Peyer's patch (tissue), 4 donors: ENCODE measurements around the gene PLA2G4A.

Experiments
- CTCF ChIP-seq, 6 experiments: fragments of 450-650 bp in 4 of 6; fragments of 200-600 bp in 2 of 6; sonication (generic) in 1 of 6; IDR thresholded peaks; one replicate each; pipeline ENCODE4 v1.5.1; 2017 to 2019; ENCODE audit warnings: antibody characterized with exemption in 6 of 6, mild to moderate bottlenecking in 3 of 6, moderate library complexity in 1 of 6
- POLR2A ChIP-seq, 2 donors: fragments of 450-650 bp; IDR thresholded peaks; one replicate each; pipeline ENCODE4 v1.5.1; 2017; ENCODE audit warnings: antibody characterized with exemption in 2 of 2, mild to moderate bottlenecking in 2 of 2, moderate library complexity in 2 of 2

- TF ChIP-seq CTCF (IDR thresholded peaks at IDR 0.05) (no peak), POLR2A (IDR thresholded peaks at IDR 0.05) (no peak)
Measured at GRCh38 chr1:187032982-187033692, 204.4 kb downstream of the PLA2G4A start.
